RWPE1 (cell line): ENCODE results near the gene RNF44.

ENCODE experiments used
- CTCF ChIA-PET: fragments of 350-600 bp; sonication (Branson Sonifier 250); formaldehyde crosslinking; extraction: SDS; loops from one replicate; lab custom pipeline; 2021; lab: Yijun Ruan, JAX
- POLR2A ChIA-PET: fragments of 400-600 bp; formaldehyde crosslinking; extraction: SDS; loops from one replicate; lab custom pipeline; 2020; ENCODE audit warnings: antibody characterized with exemption; ENCODE audit not compliant: low non-redundant PET; lab: Yijun Ruan, JAX
- DNase-seq: peaks from one replicate; pipeline ENCODE4 v3.0.0; 2012; ENCODE audit warnings: low spot score
- H3K27ac ChIP-seq: fragments of 450-650 bp; 2 replicates; pipeline ENCODE4 v1.5.1; 2017
- TF ChIP-seq, protein P1 (sequence below): fragments of 450-650 bp; conservative IDR thresholded peaks from 2 replicates; pipeline ENCODE4 v1.5.1; 2017; ENCODE audit warnings: low read depth, mild to moderate bottlenecking

The RNF44 gene

DNA sequence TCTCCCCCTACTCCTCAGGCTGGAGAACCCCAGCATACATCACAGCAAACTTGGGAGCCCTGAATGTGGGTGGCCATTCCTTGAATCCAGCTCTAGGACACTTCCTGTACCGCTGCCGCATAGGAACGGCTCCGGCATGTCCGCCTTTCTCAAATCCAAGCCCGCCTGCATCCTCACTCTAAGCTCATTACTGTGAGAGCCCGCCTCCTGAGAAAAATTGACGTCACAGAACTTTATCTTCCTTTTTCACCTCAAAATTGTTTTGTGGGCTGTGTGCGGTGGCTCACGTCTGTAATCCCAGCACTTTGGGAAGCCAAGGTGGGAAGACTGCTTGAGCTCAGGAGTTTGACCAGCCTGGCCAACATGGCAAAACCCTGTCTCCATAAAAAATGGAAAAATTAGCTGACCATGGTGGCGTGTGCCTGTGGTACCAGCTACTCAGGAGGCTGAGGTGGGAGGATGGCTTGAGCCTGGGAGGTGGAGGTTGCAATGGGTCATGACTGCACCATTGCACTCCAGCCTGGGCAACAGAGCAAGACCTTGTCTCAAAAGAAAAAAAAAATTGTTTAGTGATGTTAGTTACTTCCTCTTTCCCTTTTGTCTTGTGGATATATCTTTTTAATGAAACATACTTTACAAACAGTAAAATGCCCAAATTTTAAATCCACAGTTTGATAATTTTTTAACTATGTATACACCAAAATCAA is 22.8 kb downstream of the RNF44 start:
- TF ChIP-seq, protein P1, sequence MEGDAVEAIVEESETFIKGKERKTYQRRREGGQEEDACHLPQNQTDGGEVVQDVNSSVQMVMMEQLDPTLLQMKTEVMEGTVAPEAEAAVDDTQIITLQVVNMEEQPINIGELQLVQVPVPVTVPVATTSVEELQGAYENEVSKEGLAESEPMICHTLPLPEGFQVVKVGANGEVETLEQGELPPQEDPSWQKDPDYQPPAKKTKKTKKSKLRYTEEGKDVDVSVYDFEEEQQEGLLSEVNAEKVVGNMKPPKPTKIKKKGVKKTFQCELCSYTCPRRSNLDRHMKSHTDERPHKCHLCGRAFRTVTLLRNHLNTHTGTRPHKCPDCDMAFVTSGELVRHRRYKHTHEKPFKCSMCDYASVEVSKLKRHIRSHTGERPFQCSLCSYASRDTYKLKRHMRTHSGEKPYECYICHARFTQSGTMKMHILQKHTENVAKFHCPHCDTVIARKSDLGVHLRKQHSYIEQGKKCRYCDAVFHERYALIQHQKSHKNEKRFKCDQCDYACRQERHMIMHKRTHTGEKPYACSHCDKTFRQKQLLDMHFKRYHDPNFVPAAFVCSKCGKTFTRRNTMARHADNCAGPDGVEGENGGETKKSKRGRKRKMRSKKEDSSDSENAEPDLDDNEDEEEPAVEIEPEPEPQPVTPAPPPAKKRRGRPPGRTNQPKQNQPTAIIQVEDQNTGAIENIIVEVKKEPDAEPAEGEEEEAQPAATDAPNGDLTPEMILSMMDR, result no peak
- ChIA-PET POLR2A (interaction anchor here (0.7 kb wide), 1 partner anchor 14 kb away, joined by 4 read pairs; no protein-coding TSS in a partner anchor), CTCF (no interaction called here)
- H3K27ac ChIP-seq, result 0 out of 2 replicates have a peak overlapping the region, but pooled peaks have one; percentile 0
- no peak for DNase-seq

DNA sequence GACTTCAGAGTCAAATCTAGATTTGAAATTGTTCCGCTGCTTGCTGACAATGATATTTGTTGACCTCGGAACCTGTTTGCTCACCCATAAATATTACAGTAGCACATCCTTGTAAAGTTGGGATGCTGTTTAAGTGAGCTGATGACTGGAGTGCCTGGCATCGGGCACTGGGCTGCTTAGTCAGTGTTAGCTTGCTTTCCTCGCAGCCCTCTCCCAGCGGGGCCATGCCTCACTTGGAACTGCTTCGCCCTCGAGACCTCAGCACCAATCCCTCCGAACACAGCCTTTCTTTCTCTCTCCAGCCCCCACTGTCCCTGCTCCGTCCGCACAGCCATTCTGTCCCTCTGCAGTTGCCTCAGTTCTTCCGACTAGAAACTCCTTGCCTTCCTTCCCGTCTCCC is 23.4 kb downstream of the RNF44 start:
- ChIA-PET CTCF (interaction anchor here (0.6 kb wide), 1 partner anchor 594 kb away, joined by 4 read pairs; no protein-coding TSS in a partner anchor), POLR2A (no interaction called here)

DNA sequence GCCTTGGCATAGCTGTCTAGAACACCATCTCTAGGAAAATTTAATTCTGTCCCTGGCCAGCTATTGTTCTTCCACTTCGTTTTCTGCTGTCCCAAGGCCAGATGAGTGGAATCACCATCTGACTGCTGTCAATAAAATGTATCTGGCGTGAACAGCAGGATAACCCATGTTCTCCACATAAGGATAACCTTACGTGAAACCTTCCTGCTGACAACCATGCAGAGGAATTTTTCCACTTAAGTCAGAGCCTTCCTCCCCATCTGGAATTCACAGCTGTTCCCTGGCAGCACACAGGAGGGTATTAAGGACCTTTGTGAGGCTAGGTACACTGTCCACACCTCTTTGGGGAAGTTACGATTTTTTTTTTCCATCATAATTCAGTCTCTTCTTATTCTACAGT is 28.6 kb downstream of the RNF44 start:
- DNase-seq, result no peak
- ChIA-PET CTCF (interaction anchor here (1.4 kb wide), 1 partner anchor 11 kb away, joined by 4 read pairs; no protein-coding TSS in a partner anchor), POLR2A (interaction anchor here (0.5 kb wide), 1 partner anchor 491 kb away, joined by 5 read pairs; no protein-coding TSS in a partner anchor)
- TF ChIP-seq, protein P1, result no peak
- no peak overlapping the region for H3K27ac ChIP-seq

More for the DNA sequence above, 23.4 kb downstream of the RNF44 start:
- H3K27ac ChIP-seq, result 0 out of 2 replicates have a peak overlapping the region, but pooled peaks have one; percentile 0
- TF ChIP-seq, protein P1, result no peak
- no peak for DNase-seq

DNA sequence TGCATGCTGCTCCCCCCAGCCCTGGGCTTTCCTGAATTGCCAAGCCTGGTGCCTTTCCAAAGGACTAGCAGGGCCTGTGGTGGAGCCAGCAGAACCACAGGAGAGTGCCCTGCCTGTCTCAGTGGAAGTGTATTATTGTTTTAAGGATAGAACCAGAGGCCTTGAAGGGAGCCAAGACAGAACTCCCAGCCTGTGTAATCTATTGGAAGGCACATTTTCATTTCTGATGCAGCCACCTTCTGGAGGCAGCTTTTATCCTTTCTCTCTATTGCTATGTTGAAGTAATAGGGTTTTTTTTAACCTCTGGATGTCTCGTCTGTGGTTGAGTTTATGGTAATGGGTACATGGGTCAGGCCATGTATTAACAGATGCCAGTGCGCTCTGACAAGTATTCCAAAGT is 29.3 kb downstream of the RNF44 start:
- H3K27ac ChIP-seq, result no peak overlapping the region
- ChIA-PET CTCF (interaction anchor here (1.4 kb wide), 1 partner anchor 12 kb away, joined by 4 read pairs; no protein-coding TSS in a partner anchor), POLR2A (interaction anchor here (0.5 kb wide), 1 partner anchor 492 kb away, joined by 5 read pairs; no protein-coding TSS in a partner anchor)
- TF ChIP-seq, protein P1, result no peak
- no peak for DNase-seq

DNA sequence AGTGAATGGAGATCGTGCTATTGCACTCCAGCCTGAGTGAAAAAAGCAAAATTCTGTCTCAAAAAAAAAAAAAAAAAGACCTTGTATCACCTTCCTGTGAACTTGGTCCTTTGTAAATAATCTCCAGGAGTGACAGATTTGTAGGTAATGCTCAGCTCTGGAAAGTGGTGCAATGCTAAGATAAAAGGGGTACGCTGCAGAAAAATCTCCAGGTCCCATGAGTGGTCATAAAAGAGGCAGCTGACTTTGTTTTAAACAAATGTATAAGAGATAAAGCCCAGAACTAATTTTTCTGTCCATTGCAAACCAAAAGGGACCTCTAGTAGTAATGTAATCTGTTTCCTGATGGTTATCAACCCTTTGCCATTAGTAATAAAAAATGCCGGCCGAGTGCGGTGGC is 33.7 kb downstream of the RNF44 start:
- POLR2A ChIA-PET, result no interaction called here
- TF ChIP-seq, protein P1, result no peak
- CTCF ChIA-PET, result no interaction called here
- DNase-seq, result no peak
- peak overlapping the region; percentile 34; the same call in 1 of the 2 replicates for H3K27ac ChIP-seq

DNA sequence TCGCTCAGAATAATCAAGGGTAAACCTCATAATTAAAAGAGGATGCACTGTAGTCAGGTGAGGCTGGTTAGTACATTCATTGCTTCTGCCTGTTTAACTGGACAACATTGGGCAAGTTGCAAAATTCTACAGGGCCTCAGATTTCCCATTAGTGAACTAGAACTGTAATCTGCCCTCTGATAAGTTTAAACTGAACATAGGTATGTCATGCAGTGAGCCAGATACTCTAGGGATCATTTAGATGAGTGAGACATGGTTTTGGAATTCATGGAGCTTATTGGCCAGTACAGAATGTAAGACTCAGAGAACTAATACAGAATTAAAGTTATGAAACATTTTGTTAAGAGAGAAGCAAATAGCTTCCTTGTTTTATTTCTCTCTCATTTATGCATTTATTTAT is 35.9 kb downstream of the RNF44 start:
- ChIA-PET CTCF (no interaction called here), POLR2A (no interaction called here)
- H3K27ac ChIP-seq, result peak overlapping the region; percentile 34; the same call in 1 of the 2 replicates
- TF ChIP-seq, protein P1, result no peak
- DNase-seq, result peak; percentile 42
